K562 (cell line): ENCODE results near the gene FBRS. TPM values are rescaled to one million over a fixed set of nuclear protein-coding genes. Genes with fewer than 3 reads are reported as not detected.
A peak's percentile ranks its signal among the peaks of the same experiment; 100 is the strongest.

Experiments
- ATF1 ChIP-seq, 2 experiments: fragments of 450-650 bp in 1 of 2; IDR thresholded peaks; 2 replicates each; pipeline ENCODE4 v1.6.1; 2016; ENCODE audit warnings: missing compliant biosample characterization in 1 of 2, missing genetic modification characterization in 1 of 2
- CHAMP1 ChIP-seq: fragments of 450-650 bp; IDR thresholded peaks from 2 replicates; pipeline ENCODE4 v1.6.1; 2016; ENCODE audit warnings: mild to moderate bottlenecking
- EP400 ChIP-seq: fragments of 450-650 bp; IDR thresholded peaks from 2 replicates; pipeline ENCODE4 v1.6.1; 2017; ENCODE audit warnings: antibody characterized with exemption, mild to moderate bottlenecking, moderate library complexity
- GTF3C2 ChIP-seq: IDR thresholded peaks from 3 replicates; pipeline ENCODE4 v1.6.1; 2011; ENCODE audit warnings: borderline replicate concordance, mild to moderate bottlenecking, moderate library complexity; ENCODE audit not compliant: insufficient read length; ENCODE audit errors: extremely low read depth
- HDAC3 ChIP-seq: fragments of 450-650 bp; IDR thresholded peaks from 2 replicates; pipeline ENCODE4 v1.6.1; 2018; ENCODE audit warnings: borderline replicate concordance, mild to moderate bottlenecking, moderate library complexity; ENCODE audit not compliant: partially characterized antibody
- MCM7 ChIP-seq, 2 experiments: fragments of 450-650 bp; IDR thresholded peaks; 2 replicates each; pipeline ENCODE4 v1.6.1; 2016 to 2018
- PKNOX1 ChIP-seq: fragments of 450-650 bp; IDR thresholded peaks from 2 replicates; pipeline ENCODE4 v1.6.1; 2016
- SUPT5H ChIP-seq: fragments of 450-650 bp; IDR thresholded peaks from 2 replicates; pipeline ENCODE4 v1.6.1; 2016
- ZBTB17 ChIP-seq: fragments of 450-650 bp; formaldehyde crosslinking; IDR thresholded peaks from 2 replicates; pipeline ENCODE4 v1.4.0; 2020; ENCODE audit warnings: mild to moderate bottlenecking
- ZMIZ1 ChIP-seq, 2 experiments: fragments of 150-350 bp in 1 of 2; IDR thresholded peaks; 2 replicates each; pipeline ENCODE4 v1.6.1; 2012 to 2016; ENCODE audit warnings: low read depth in 2 of 2, low read length in 2 of 2, mild to moderate bottlenecking in 1 of 2, moderate library complexity in 1 of 2
- ZNF197 ChIP-seq: fragments of 200-800 bp; sonication (Bioruptor generic); IDR thresholded peaks from 2 replicates; pipeline ENCODE4 v1.6.1; 2016; ENCODE audit warnings: low read depth, missing genetic modification characterization, missing compliant biosample characterization
- ZNF436 ChIP-seq: fragments of 250-450, 450-650 bp; sonication (Bioruptor Pico); formaldehyde crosslinking; IDR thresholded peaks from 2 replicates; pipeline ENCODE4 v1.7.0; 2020; ENCODE audit warnings: mild to moderate bottlenecking
- polyA plus RNA-seq, 8 experiments: library from polyadenylated mRNA; depleted of rRNA in 4 of 8; stranded (reverse) in 5 of 8; unstranded in 3 of 8; fragments of >200 nt; fragmentation: Nextera tagmentation in 2 of 8; fragmentation: Illumina TruSeq in 1 of 8; extraction: Ambion mirVana in 2 of 8; extraction: Trizol in 1 of 8; gene quantifications; 2 replicates each; pipeline versions ENCODE4 v1.2.1 to v1.2.3, GENCODE V29; 2011 to 2014; ENCODE audit warnings: inconsistent platforms in 1 of 8, missing spikeins in 1 of 8
- total RNA-seq, 7 experiments: library from RNA; depleted of rRNA in 6 of 7; stranded (reverse); fragments of >200 nt in 6 of 7; fragmentation: Illumina TruSeq in 2 of 7; extraction: Trizol in 2 of 7; gene quantifications; 2 replicates each; pipeline versions ENCODE4 v1.2.1 to v1.2.3, GENCODE V29; 2011 to 2021; ENCODE audit warnings: low replicate concordance in 1 of 7

The FBRS gene
- total and polyA plus RNA-seq, 9 of the 15 experiments (the other 6 are each of a cell fraction or from before 2014, with no cell fraction given), result 0.32 to 59.5 (median 13.1) TPM

- no peak for TF ChIP-seq PKNOX1
- TF ChIP-seq EP400, result peak; percentile 72
- TF ChIP-seq GTF3C2, result no peak
- 0 out of 2 replicates have a peak, but pooled peaks have one; percentile 40 for TF ChIP-seq ZBTB17 (CRISPR knock-in tag)
- TF ChIP-seq MCM7 (IDR thresholded peaks at IDR 0.05), result no peak
- TF ChIP-seq ZNF436, result no peak
- TF ChIP-seq CHAMP1, result no peak
- TF ChIP-seq ZMIZ1 (IDR thresholded peaks at IDR 0.05; ENCODE audit: low read depth in 2 of 2, low read length in 2 of 2), result no peak; a peak in 1 of 4 replicates
- peak; percentile 54; the same call in 1 of the 2 replicates for TF ChIP-seq ZNF197 (CRISPR knock-in tag)
- TF ChIP-seq SUPT5H, result peak; percentile 57
- no peak for TF ChIP-seq HDAC3
- no peak for TF ChIP-seq ATF1 (CRISPR knock-in tag; IDR thresholded peaks at IDR 0.05)
- 0 out of 2 replicates have a peak, but pooled peaks have one; percentile 18 for TF ChIP-seq ATF1 (tag; IDR thresholded peaks at IDR 0.05)
Observed at GRCh38 chr16:30698816-30699614, 40.8 kb downstream of the FBRS start, which contains the start of gene SRCAP (continued).
